Stimulated activated CD4-positive, alpha-beta T cell treated with anti-CD3 and anti-CD28 coated beads, Interleukin-4, amount 100 ng/mL, for 48 hours (primary cell): Measurements from ENCODE around the gene USP5.
A peak's percentile ranks its signal among the peaks of the same experiment; 100 is the strongest.
"Not testable (repeated sequence)": the region's sequence is repeated elsewhere in the genome, so short reads cannot be mapped to it uniquely, and the experiment has no call there.

Source experiments
- DNase-seq, 2 donors: peaks; one replicate each; pipeline ENCODE4 v3.0.0-alpha.2; 2020; ENCODE audit warnings: low read depth in 2 of 2

Gene USP5

GRCh38 chr12:6865307-6865706 lies 13.4 kb downstream of the USP5 start:
- DNase-seq: not testable (repeated sequence)

GRCh38 chr12:6866163-6866919 lies 14.4 kb downstream of the USP5 start:
- DNase-seq: no peak

- DNase-seq: no peak
Measured at GRCh38 chr12:6866920-6867412, 15.0 kb downstream of the USP5 start.

- peak; percentile 71 to 76 for DNase-seq
Measured at GRCh38 chr12:6867413-6868210, 15.7 kb downstream of the USP5 start, which contains the start of gene TPI1. Gene TPI1, plus strand, starts transcription at chr12:6867531. Its CDS starts 36 bp downstream, at chr12:6867567.

- peak in 1 of 2 donors; percentile 22 for DNase-seq
Measured at GRCh38 chr12:6868211-6869048, 16.5 kb downstream of the USP5 start.

GRCh38 chr12:6869049-6870021 lies 17.4 kb downstream of the USP5 start:
- DNase-seq: peak; percentile 76 to 78

- not testable (repeated sequence) for DNase-seq
Measured at GRCh38 chr12:6870304-6870703, 18.4 kb downstream of the USP5 start.

- DNase-seq: peak in 1 of 2 donors; percentile 30
Measured at GRCh38 chr12:6871052-6871957, 19.4 kb downstream of the USP5 start.

GRCh38 chr12:6872073-6873048 lies 20.4 kb downstream of the USP5 start:
- DNase-seq: peak; percentile 79

- DNase-seq: peak; percentile 99
Measured at GRCh38 chr12:6873094-6874014, 21.4 kb downstream of the USP5 start, which contains the start of gene SPSB2. Gene SPSB2, minus strand, starts transcription at chr12:6873303. Its CDS starts 402 bp downstream, at chr12:6872901.

GRCh38 chr12:6874015-6874368 lies 22.0 kb downstream of the USP5 start:
- DNase-seq: not testable (repeated sequence)

GRCh38 chr12:6879824-6880223 lies 27.9 kb downstream of the USP5 start:
- DNase-seq: not testable (repeated sequence)

- DNase-seq: no peak
Measured at GRCh38 chr12:6883252-6883651, 31.3 kb downstream of the USP5 start.

- DNase-seq: no peak
Measured at GRCh38 chr12:6883683-6884082, 31.7 kb downstream of the USP5 start.

- no peak for DNase-seq
Measured at GRCh38 chr12:6884539-6884938, 32.6 kb downstream of the USP5 start.

GRCh38 chr12:6886206-6886999 lies 34.5 kb downstream of the USP5 start:
- DNase-seq: not testable (repeated sequence)
